ENCODE results near the gene CCDC116. TPM values are rescaled to one million over a fixed set of nuclear protein-coding genes. Genes with fewer than 3 reads are reported as not detected.

Gene CCDC116
- total and polyA plus RNA-seq, 11 donors, result 0.18 to 1.3 (median 0.26) TPM; not detected in 4

GRCh38 chr22:21598302-21598701, 34.3 kb upstream of the CCDC116 start:
- ATAC-seq, result no peak
- TF ChIP-seq, protein P1, sequence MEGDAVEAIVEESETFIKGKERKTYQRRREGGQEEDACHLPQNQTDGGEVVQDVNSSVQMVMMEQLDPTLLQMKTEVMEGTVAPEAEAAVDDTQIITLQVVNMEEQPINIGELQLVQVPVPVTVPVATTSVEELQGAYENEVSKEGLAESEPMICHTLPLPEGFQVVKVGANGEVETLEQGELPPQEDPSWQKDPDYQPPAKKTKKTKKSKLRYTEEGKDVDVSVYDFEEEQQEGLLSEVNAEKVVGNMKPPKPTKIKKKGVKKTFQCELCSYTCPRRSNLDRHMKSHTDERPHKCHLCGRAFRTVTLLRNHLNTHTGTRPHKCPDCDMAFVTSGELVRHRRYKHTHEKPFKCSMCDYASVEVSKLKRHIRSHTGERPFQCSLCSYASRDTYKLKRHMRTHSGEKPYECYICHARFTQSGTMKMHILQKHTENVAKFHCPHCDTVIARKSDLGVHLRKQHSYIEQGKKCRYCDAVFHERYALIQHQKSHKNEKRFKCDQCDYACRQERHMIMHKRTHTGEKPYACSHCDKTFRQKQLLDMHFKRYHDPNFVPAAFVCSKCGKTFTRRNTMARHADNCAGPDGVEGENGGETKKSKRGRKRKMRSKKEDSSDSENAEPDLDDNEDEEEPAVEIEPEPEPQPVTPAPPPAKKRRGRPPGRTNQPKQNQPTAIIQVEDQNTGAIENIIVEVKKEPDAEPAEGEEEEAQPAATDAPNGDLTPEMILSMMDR (IDR thresholded peaks at IDR 0.05), result no peak
- no peak for TF ChIP-seq POLR2A (IDR thresholded peaks at IDR 0.05)
- intact Hi-C loops (cut with DNase I), result no loop called here
- peaks cover 0 to 45% (median 35%) of the 10 kb centered on the region in 9 donors for H3K36me3 ChIP-seq
- no peak overlapping the region for H3K27ac ChIP-seq
- no peaks in the 10 kb centered on the region for H3K9me3 ChIP-seq
- peaks cover 0 to 32% (median 21%) of the 10 kb centered on the region in 12 donors for H3K4me1 ChIP-seq
- 86 to 94% (median 89%) methylated on average over 3 of the region's 3 CpGs for WGBS, 4 donors
- no peaks in the 10 kb centered on the region for H3K27me3 ChIP-seq
- DNase-seq, result no peak
- H3K4me3 ChIP-seq, result no peak overlapping the region

GRCh38 chr22:21599053-21599893, 33.3 kb upstream of the CCDC116 start:
- no peaks in the 10 kb centered on the region for H3K27me3 ChIP-seq
- 87 to 89% (median 87%) methylated on average over 6 of the region's 6 CpGs for WGBS, 4 donors
- no peaks in the 10 kb centered on the region for H3K9me3 ChIP-seq
- H3K36me3 ChIP-seq, result peaks cover 0 to 36% (median 26%) of the 10 kb centered on the region in 9 donors
- DNase-seq (no peak), ATAC-seq (no peak)
- TF ChIP-seq, protein P1 (IDR thresholded peaks at IDR 0.05), result no peak
- no peak for TF ChIP-seq POLR2A (IDR thresholded peaks at IDR 0.05)
- peaks cover 0 to 30% (median 14%) of the 10 kb centered on the region in 12 donors for H3K4me1 ChIP-seq
- H3K4me3 ChIP-seq, result no peak overlapping the region
- no peak overlapping the region for H3K27ac ChIP-seq
- intact Hi-C loops (cut with DNase I), result no loop called here

DNA sequence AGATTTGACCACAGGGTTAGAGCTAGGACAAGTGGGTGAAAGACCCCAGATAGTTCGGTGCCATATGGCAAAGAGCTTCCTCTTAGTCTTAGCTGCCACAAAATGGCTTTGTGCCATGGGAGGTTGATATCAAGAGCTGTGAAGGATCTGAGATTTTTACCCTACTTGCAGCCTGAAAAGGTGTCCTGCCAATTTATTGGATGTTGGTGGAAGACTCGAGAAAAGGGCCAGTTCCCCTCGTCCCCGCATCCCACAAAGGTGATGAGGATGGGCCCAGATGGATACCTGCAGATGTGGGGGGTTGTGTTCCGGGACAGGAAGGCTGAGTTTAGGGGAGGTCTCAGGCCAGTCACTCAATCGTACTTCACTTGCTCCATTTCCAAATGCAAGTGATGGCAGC, 30.0 kb upstream of the CCDC116 start:
- Histone ChIP-seq H3K4me1 (peaks cover 0 to 46% (median 4%) of the 10 kb centered on the region in 12 donors), H3K36me3 (peaks cover 0 to 4% (median 0%) of the 10 kb centered on the region in 9 donors), H3K27ac (no peak overlapping the region), H3K27me3 (no peaks in the 10 kb centered on the region), H3K4me3 (no peak overlapping the region), H3K9me3 (no peaks in the 10 kb centered on the region)
- DNase-seq (no peak), ATAC-seq (no peak)
- TF ChIP-seq POLR2A (IDR thresholded peaks at IDR 0.05), result no peak
- TF ChIP-seq, protein P1 (IDR thresholded peaks at IDR 0.05), result no peak
- WGBS, 4 donors, result 89 to 93% (median 92%) methylated on average over 6 of the region's 6 CpGs
- intact Hi-C loops (cut with DNase I), result loop anchor here in 1 of 10 donors (5.0 kb wide), 1 partner anchor 50 kb away; no protein-coding TSS in a partner anchor

DNA sequence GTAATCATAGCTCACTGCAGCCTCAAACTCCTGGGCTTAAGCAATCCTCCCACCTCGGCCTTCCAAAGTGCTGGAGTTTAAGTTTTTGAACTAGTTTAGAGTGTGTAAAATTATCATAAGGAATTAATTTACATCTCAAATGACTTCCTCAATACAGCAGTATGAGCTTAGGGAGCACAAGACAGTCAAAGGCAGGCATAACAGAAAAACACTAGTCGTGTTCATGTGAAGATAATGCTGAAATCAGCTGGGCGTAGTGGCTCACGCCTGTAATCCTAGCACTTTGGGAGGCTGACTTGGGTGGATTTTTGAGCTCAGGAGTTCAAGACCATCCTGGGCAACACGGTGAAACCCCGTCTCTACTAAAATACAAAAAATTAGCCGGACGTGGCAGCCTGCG, 28.6 kb upstream of the CCDC116 start:
- Histone ChIP-seq H3K36me3 (peaks cover 0 to 4% (median 0%) of the 10 kb centered on the region in 9 donors), H3K4me1 (peaks cover 0 to 34% (median 6%) of the 10 kb centered on the region in 12 donors), H3K27ac (no peak overlapping the region), H3K9me3 (no peaks in the 10 kb centered on the region), H3K27me3 (no peaks in the 10 kb centered on the region), H3K4me3 (no peak overlapping the region)
- TF ChIP-seq, protein P1 (IDR thresholded peaks at IDR 0.05), result no peak
- intact Hi-C loops (cut with DNase I), result loop anchor here in 1 of 10 donors (5.0 kb wide), 1 partner anchor 48 kb away; no protein-coding TSS in a partner anchor
- ATAC-seq (no peak), DNase-seq (no peak)
- WGBS, 4 donors, result 88 to 92% (median 89%) methylated on average over 9 of the region's 9 CpGs
